GM12892 (cell line): ENCODE data around the gene AGPS.

Source experiments
- POLR2A ChIP-seq: IDR thresholded peaks from 2 replicates; pipeline ENCODE4 v1.6.1; 2011; ENCODE audit warnings: low read depth, low read length, control low read depth
- POLR2AphosphoS5 ChIP-seq: IDR thresholded peaks from 2 replicates; pipeline ENCODE4 v1.6.1; 2011; ENCODE audit warnings: low read depth, low read length, control low read depth
- TAF1 ChIP-seq: IDR thresholded peaks from 2 replicates; pipeline ENCODE4 v1.6.1; 2011; ENCODE audit warnings: low read depth, mild to moderate bottlenecking, control low read depth, low read length, borderline replicate concordance

DNA sequence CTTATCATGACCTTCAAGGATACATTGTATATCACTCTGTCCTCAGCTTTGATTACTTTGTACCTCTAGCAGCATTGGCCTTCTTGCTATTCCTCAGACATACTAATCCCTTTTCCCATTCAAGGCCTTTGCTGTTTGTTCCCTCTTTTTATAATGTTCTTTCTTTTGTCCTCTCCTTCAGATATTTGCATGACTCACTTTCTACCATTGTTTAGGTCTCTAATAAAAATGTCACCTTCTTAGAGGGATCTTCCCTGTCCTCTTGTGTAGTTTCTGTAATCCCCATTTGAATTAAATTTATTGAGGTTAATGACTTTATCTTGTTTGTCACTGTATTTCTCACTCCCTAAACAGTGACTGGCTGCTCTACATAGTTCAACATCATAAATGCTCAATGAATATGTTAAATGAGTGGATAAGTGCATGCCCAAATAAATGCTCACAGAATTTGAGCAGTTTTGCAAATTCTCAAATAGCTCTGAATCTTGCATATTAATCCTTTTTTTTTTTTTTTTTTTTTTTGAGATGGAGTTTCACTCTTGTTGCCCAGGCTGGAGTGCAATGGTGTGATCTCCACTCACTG lies 135.9 kb downstream of the AGPS start:
- TF ChIP-seq POLR2AphosphoS5 (no peak), POLR2A (no peak), TAF1 (no peak)
